H7 (cell line): ENCODE results near the gene SMIM20. TPM values are rescaled to one million over a fixed set of nuclear protein-coding genes. Genes with fewer than 3 reads are reported as not detected.
A peak's percentile ranks its signal among the peaks of the same experiment; 100 is the strongest.
"Not testable (repeated sequence)": the region's sequence is repeated elsewhere in the genome, so short reads cannot be mapped to it uniquely, and the experiment has no call there.

Source experiments
- DNase-seq: peaks from one replicate; pipeline ENCODE4 v3.0.0; 2012
- H3K27me3 ChIP-seq: 2 replicates; pipeline ENCODE4 v1.6.0; 2011; ENCODE audit warnings: mild to moderate bottlenecking, low read length; ENCODE audit not compliant: control insufficient read depth, insufficient read depth
- H3K36me3 ChIP-seq: replicated peaks from 2 replicates; pipeline ENCODE4 v1.5.1; 2011; ENCODE audit warnings: low read length; ENCODE audit not compliant: control insufficient read depth, insufficient read depth
- H3K4me3 ChIP-seq: 2 replicates; pipeline ENCODE4 v1.5.1; 2011; ENCODE audit warnings: low read depth, mild to moderate bottlenecking, control low read depth, low read length, moderate library complexity; ENCODE audit not compliant: insufficient read depth
- total RNA-seq: library from RNA; depleted of rRNA; stranded (reverse); fragments of >200 nt; shearing (Covaris generic); gene quantifications from 2 replicates; pipeline ENCODE4 v1.2.3, GENCODE V29; 2014

Gene SMIM20
- total RNA-seq, 1 experiment from 2014 or later: 55.3 TPM

DNA sequence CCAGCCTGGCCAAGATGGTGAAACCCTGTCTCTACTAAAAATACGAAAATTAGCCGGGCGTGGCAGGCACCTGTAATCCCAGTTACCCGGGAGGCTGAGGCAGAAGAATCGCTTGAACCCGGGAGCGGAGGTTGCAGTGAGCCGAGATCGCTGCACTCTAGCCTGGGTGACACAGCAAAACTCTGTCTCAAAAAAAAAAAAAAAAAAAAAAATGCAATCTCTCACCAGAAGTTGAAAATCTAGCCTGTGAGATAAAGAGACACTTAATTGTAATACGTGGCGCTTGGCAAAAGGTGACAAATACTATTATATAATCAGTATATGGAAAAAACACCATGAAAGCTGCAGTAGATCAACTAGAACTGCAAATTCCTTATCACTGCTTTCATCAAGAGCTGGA, 7.9 kb upstream of the SMIM20 start:
- not testable (repeated sequence) for H3K4me3 ChIP-seq, H3K36me3 ChIP-seq, DNase-seq, H3K27me3 ChIP-seq

DNA sequence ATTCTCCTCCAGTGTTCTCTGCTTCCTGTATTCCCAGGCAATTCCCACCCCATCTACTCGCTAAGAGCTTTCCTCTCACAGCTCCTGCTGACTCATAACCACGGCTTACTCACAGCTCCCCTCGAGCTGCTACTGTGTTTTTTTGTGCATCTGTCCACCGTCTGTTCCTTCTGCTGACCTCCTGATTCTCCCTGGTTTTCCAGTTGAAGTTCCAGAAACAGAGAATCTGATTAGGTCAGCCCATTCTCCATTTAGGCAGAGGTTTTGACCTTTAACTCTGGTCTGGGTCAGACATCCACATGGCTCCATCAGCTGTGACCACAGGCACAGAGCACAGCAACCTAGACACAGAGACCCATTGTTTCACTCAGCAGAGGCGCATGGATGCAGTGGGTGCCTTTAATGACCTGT, 5.5 kb upstream of the SMIM20 start:
- DNase-seq: no peak
- H3K36me3 ChIP-seq: no peaks in the 10 kb centered on the region
- H3K4me3 ChIP-seq: no peak overlapping the region
- H3K27me3 ChIP-seq: peaks cover 5% of the 10 kb centered on the region; the same call in 1 of the 2 replicates

DNA sequence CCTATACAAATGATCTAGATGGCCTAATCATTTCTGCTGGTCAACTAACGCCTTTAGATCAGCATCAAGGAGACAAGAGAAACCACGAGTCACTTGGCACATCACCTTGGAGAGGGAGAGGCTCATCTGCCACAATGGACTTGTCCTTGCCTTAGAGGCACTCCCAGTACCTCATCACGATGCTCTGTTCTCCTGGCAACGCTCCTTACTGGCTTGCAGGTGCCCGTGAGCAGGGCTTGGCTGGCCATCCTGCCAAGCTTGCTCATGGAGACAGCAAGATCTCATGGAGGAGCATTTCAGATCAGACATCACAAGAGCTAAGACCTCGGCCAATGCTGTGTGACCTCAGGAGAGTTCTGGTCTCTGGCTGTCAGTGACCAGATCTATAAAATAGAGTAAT, 2.7 kb upstream of the SMIM20 start:
- H3K27me3 ChIP-seq: peaks cover 5% of the 10 kb centered on the region; the same call in 1 of the 2 replicates
- no peak overlapping the region for H3K4me3 ChIP-seq
- no peaks in the 10 kb centered on the region for H3K36me3 ChIP-seq
- DNase-seq: no peak

DNA sequence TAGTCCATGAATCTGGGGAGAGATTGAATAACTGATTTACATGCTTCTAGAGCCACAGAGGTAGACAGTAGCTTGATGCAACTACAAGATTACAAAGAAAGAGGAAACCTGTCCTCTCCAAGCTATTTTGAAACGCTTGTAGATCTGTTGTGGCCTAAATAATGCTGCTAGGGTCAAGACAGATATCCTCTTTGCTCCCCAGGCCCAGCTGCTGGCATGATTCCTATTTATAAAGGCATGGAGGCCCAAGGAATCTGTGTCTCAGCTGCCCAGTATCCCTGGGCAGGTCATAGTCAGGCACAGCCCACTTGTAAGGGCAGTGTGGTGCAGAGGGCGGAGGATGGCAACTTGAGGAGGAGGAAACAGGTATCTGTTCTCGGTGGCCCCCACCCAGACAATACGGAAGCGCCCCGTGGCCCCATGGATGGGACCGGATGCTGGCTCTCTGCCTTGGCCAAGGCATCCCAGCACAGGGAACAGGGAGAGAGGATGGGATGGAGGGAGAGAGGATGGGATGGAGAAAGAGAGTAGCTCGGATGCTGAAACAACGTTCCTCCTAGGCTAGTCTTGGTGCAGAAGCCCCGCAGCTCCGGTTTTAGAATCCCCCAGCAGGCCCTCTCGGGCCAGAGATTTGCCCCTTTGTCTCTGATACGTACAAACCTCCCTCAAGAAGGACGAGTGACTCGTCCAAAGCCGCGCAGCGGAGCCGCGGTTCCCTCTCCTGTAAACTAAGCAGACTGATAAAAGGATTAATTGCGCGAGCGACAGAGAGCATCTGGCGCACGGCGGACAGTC, 767 bp upstream of the SMIM20 start:
- peak; percentile 47 for DNase-seq
- Histone ChIP-seq H3K4me3 (peak overlapping the region; percentile 64), H3K27me3 (peaks cover 5% of the 10 kb centered on the region; the same call in 1 of the 2 replicates), H3K36me3 (no peaks in the 10 kb centered on the region)

DNA sequence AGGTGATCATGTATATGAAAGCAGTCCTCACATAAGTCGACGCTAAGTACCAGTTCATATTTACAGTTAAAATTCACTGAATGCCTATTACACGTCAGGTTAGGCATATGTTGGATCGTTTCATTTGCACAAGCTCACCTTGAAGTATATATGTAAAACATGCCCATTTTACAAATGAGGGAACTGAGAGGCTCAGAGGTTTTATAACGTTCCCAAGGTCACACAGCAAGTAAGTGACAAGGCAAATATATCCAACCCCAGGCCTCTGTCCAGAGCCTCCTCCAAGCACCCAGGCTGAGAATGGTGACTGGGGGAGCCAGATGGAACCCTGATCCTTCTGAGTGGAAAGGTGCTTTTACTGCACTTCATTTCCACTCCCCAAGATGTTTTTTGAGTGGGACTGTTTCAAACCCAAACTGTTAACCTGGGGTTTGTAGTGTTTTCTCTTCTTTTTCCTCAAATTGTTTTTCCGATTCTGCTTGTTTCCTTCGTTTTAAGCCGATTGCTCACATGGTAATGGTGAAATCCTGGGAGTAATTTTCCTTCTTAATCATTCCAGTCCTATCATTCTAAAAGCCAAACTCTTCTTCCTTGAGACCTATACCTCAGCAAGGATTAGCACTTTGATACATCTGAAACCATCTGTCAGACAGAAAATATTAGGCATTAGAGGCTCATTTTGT, 791 bp downstream of the SMIM20 start:
- Histone ChIP-seq H3K27me3 (peaks cover 5% of the 10 kb centered on the region; the same call in 1 of the 2 replicates), H3K36me3 (no peaks in the 10 kb centered on the region), H3K4me3 (peak overlapping the region; percentile 64)
- DNase-seq: peak; percentile 24

DNA sequence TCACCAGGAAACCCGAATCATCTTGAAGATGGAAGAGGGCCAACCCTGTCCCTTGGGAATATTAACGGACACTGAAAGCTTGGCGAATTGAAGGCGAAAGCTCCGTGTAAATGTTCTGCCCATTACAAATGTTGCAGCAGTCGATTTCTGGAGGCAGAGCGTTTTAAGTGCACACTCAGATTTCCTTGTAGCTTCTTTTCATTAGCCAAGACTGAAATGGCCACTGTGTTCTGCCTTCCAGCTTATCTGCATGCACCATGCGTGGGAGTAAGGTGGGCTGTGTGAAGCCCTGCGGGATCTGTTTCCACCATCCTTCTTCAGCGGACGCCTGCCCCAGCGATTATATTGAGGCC, 1.3 kb downstream of the SMIM20 start:
- DNase-seq: peak; percentile 15
- Histone ChIP-seq H3K4me3 (no peak overlapping the region), H3K27me3 (peaks cover 5% of the 10 kb centered on the region; the same call in 1 of the 2 replicates)

DNA sequence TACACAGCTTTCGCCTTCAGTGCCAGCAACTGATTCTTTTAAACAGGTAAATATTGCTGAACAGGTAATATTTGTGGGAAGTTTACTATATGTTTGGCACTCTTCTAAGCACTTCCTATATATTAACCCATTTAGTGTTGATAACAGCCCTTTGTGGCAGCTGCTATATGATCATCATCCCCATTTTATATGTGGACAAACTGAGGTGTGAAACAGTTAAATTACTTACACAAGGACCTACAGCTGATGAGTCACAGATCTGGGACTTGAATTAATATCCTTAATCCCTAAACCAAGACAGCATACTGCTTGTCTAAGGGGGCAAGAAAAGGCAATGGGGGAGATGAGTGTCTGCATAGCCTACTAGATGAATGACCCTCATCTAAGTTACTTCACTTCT, 2.9 kb downstream of the SMIM20 start:
- H3K4me3 ChIP-seq: no peak overlapping the region
- DNase-seq: no peak
- peaks cover 5% of the 10 kb centered on the region; the same call in 1 of the 2 replicates for H3K27me3 ChIP-seq
- no peaks in the 10 kb centered on the region; the same call in 1 of the 2 replicates for H3K36me3 ChIP-seq

More for the DNA sequence above, 1.3 kb downstream of the SMIM20 start:
- no peaks in the 10 kb centered on the region for H3K36me3 ChIP-seq

DNA sequence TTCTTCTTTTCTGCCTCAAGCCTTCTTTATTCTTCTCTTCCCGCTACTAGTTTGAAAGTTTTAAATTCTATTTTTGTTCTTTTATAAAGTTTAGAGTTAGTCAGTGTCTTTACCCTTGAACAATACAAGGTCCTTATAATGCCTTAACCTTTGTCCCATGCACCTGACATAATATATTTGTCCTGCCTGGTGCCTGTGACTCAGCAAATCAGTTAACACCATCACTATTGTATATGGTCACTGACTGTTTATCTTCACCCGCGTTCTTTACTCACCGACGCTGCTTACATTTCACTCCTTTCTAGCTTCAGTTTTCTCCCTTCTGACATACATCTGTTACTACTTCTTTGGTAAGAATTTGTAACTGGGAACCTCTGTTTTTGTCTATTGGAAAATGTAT, 5.7 kb downstream of the SMIM20 start:
- Histone ChIP-seq H3K27me3 (no peaks in the 10 kb centered on the region), H3K4me3 (no peak overlapping the region), H3K36me3 (no peaks in the 10 kb centered on the region; the same call in none of the 2 replicates)
- DNase-seq: no peak

DNA sequence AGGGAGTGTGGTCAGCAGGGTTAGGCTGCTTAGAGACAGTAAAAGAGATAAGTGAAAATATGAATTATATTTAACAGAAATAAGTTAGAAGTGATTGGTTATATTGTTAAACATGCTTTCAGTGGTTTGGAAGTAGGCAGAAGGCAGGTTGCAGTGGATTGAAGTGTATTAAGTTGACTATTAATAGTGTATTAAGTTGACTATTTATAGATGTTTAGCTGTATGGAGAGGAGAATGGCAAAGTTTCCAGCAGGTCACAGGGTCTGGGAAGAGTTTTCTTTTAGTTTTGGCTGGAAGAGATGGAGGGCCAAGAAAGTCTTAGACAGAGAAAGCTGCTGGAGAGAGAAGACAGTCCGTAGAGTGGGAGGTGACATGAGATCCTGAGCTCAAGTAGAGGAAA, 7.9 kb downstream of the SMIM20 start:
- H3K36me3 ChIP-seq: no peaks in the 10 kb centered on the region; the same call in none of the 2 replicates
- H3K4me3 ChIP-seq: no peak overlapping the region
- no peaks in the 10 kb centered on the region for H3K27me3 ChIP-seq
- DNase-seq: no peak

DNA sequence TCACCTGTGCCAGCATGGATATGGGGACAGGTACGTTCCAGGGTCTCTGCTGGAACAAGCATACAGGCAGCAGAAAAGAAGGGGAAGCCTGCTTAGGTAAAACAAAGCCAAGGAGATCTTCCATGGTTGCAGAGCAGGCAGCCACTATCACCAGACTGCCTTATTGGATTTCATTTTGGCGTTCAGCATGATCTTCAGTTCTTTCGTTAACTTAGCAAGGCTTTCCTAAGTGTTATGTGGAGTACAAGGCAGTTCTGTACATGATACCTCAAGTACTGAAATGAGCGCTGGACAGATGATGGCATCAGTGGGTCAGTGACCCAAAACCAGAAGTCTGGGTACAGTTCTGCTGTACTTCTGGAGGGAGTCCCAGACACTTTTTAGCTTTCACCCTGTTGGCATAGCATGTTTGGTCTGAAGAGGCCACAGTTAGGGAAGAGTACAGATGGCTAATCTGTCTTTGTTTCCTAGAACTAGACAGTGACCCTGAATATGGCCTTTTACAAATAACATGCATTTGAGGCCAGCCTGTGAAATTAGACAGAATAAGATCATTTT, 8.9 kb downstream of the SMIM20 start:
- H3K27me3 ChIP-seq: no peaks in the 10 kb centered on the region
- H3K36me3 ChIP-seq: no peaks in the 10 kb centered on the region; the same call in none of the 2 replicates
- no peak overlapping the region for H3K4me3 ChIP-seq
- no peak for DNase-seq

DNA sequence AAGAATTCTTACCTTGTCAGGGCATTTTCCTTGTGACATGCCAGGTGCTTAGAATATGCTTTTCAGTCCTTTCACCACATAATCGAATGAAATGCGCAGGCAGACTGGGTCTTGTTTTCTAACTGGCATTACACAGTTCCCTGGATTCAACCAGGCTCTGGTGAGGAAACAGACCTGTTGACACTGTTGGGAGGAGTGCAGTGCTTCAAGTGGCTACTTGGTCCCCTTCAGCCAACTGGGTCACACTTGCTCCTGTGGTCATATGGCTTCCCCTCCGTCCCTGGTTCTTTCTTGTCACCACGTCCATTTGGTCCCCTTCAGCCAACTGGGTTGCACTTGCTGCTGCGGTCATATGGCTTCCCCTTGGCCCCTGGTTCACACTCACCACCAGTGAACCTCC, 9.7 kb downstream of the SMIM20 start:
- Histone ChIP-seq H3K36me3 (no peaks in the 10 kb centered on the region; the same call in none of the 2 replicates), H3K27me3 (no peaks in the 10 kb centered on the region), H3K4me3 (no peak overlapping the region)
- no peak for DNase-seq

DNA sequence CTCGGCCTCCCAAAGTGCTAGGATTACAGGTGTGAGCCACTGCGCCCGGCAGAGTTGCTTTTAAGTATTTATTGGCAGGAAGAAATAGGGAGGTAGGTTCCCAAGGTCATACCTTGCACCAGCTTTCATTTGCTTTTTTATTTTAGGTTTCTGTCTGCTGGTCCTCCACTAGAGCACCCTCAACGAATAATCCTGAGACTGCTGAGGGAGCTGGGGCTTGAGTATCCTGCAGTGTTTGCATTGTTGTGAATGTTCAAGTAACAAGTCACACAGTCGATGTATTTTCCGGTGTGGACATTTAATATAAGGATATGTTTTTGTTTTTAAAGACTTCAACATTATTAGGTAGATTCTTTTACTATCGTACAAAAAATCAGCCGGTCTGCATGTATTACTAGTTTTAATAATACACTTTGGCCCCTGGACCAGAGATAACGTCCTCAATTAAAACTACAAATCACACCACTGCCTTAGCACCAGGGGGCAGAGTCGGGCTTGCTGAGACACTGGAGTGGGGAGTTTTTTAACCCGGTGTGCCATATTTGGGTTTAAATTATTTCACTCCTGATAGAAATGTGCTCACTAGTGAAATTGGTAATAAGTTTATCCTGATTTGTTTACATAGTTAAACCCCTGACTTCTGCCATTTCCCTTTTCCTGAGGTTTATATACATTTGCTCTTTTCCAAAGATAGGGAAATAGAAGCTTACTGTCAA, 11.6 kb downstream of the SMIM20 start:
- DNase-seq: peak; percentile 74
- Histone ChIP-seq H3K36me3 (no peaks in the 10 kb centered on the region; the same call in none of the 2 replicates), H3K27me3 (no peaks in the 10 kb centered on the region), H3K4me3 (no peak overlapping the region)

DNA sequence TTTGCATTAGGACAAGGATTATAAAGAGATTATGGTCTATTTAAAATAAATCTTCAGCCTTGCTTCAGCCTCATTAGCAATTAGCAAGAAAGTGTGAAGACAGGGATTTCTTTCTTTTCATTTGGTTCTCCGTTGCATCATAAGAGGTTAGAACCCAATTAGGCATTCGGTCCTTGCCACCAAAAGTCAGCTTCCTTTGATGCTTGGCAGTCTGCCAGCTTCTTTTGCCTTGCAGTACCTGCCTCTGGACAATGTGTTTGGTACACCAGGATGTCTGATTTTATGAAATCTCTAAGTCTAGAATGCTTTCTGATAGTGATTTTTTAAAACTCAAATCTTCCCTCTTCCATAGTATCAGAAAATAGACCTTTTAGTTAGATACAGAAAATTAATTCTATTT, 12.4 kb downstream of the SMIM20 start:
- Histone ChIP-seq H3K4me3 (no peak overlapping the region), H3K36me3 (no peaks in the 10 kb centered on the region; the same call in none of the 2 replicates), H3K27me3 (no peaks in the 10 kb centered on the region)
- DNase-seq: no peak
